GM12801 (cell line): Measurements from ENCODE around the gene S100B.

ENCODE experiments used
- CTCF ChIP-seq: IDR thresholded peaks from one replicate; pipeline ENCODE4 v1.5.1; 2011; ENCODE audit warnings: control low read depth; ENCODE audit not compliant: insufficient read length; ENCODE audit errors: extremely low read depth

S100B gene

GRCh38 chr21:46635324-46636180 is 30.7 kb upstream of the S100B start, which contains the start of gene PRMT2:
TSS of gene PRMT2 (plus strand) at chr21:46635674. CDS start at chr21:46636952, 1,278 bp downstream.
- no peak for TF ChIP-seq CTCF

- TF ChIP-seq CTCF, result no peak
Measured at GRCh38 chr21:46634966-46635323, 30.1 kb upstream of the S100B start.

- no peak for TF ChIP-seq CTCF
Measured at GRCh38 chr21:46634427-46634826, 29.5 kb upstream of the S100B start.

- TF ChIP-seq CTCF, result no peak
Measured at GRCh38 chr21:46633566-46633965, 28.7 kb upstream of the S100B start.

- TF ChIP-seq CTCF, result no peak
Measured at GRCh38 chr21:46628868-46629267, 24.0 kb upstream of the S100B start.

GRCh38 chr21:46627726-46628125 is 22.8 kb upstream of the S100B start:
- no peak for TF ChIP-seq CTCF

- TF ChIP-seq CTCF, result no peak
Measured at GRCh38 chr21:46626975-46627501, 22.2 kb upstream of the S100B start.
